Urinary bladder (tissue), 4 donors: ENCODE results near the gene GADD45GIP1. TPM values are rescaled to one million over a fixed set of nuclear protein-coding genes. Genes with fewer than 3 reads are reported as not detected.
"Not testable (repeated sequence)": the region's sequence is repeated elsewhere in the genome, so short reads cannot be mapped to it uniquely, and the experiment has no call there.

ENCODE experiments used
- DNase-seq: peaks from one replicate; pipeline ENCODE4 v3.0.0-alpha.2; 2015; ENCODE audit errors: extremely low spot score
- H3K27ac ChIP-seq: one replicate; pipeline ENCODE4 v1.5.1; 2013; ENCODE audit warnings: low read depth, mild to moderate bottlenecking, moderate library complexity
- H3K36me3 ChIP-seq: one replicate; pipeline ENCODE4 v1.6.1; 2013; ENCODE audit warnings: mild to moderate bottlenecking, moderate library complexity; ENCODE audit not compliant: insufficient read depth
- H3K4me1 ChIP-seq: one replicate; pipeline ENCODE4 v1.6.1; 2013; ENCODE audit warnings: mild to moderate bottlenecking, moderate library complexity; ENCODE audit not compliant: insufficient read depth
- H3K4me3 ChIP-seq: one replicate; pipeline ENCODE4 v1.5.1; 2013; ENCODE audit warnings: low read depth, low read length
- WGBS: extraction: QIAGEN DNeasy Blood & Tissue Kit; methylation state at CpG from one replicate; pipeline ENCODE4 v1.1.7; 2013; 5-methylcytosine and 5-hydroxymethylcytosine counted together
- polyA plus RNA-seq: library from polyadenylated mRNA; stranded (reverse); fragments of 200-250 nt; gene quantifications from one replicate; pipeline ENCODE4 v1.2.3, GENCODE V29; 2013
- total RNA-seq: library from RNA; depleted of rRNA; stranded (reverse); fragments of >200 nt; gene quantifications from one replicate; pipeline ENCODE4 v1.2.3, GENCODE V29; 2014
- donor health status: healthy with polysubstance abuse.
- donor health status: healthy.

Gene GADD45GIP1
- total and polyA plus RNA-seq, 2 donors, result 7.3 to 45.9 TPM

- DNase-seq, result no peak
- Histone ChIP-seq H3K36me3 (no peaks in the 10 kb centered on the region), H3K4me1 (no peaks in the 10 kb centered on the region), H3K27ac (no peak overlapping the region), H3K4me3 (no peak overlapping the region)
- WGBS, result 10% methylated on average over 51 of the region's 51 CpGs
Measured at GRCh38 chr19:12983542-12984142, 26.6 kb upstream of the GADD45GIP1 start.

DNA sequence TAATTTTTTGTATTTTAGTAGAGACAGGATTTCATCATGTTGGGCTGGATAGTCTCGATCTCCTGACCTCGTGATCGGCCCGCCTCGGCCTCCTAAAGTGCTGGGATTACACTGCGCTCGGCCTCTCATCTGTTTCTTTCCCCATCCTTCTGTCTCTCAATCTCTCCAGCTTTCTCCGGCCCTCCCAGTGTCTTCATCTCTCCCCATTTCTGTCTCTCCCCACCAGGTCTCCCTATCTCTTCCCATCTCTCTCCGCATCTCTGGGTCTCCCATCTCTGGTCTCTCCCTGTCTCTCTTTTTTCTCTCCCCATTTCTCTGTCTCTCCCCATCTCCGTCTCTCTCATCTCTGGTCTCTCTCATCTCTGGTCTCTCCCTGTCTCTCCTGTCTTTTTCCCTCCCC is 26.1 kb upstream of the GADD45GIP1 start:
- no peak for DNase-seq
- 49% methylated on average over 10 of the region's 10 CpGs for WGBS
- no peaks in the 10 kb centered on the region for H3K4me1 ChIP-seq
- no peak overlapping the region for H3K27ac ChIP-seq
- no peaks in the 10 kb centered on the region for H3K36me3 ChIP-seq
- no peak overlapping the region for H3K4me3 ChIP-seq

GRCh38 chr19:12982648-12983047 is 25.6 kb upstream of the GADD45GIP1 start:
- H3K36me3 ChIP-seq, result no peaks in the 10 kb centered on the region
- DNase-seq, result no peak
- no peak overlapping the region for H3K4me3 ChIP-seq
- WGBS, result 93% methylated on average over 6 of the region's 6 CpGs
- no peaks in the 10 kb centered on the region for H3K4me1 ChIP-seq
- H3K27ac ChIP-seq, result no peak overlapping the region

DNA sequence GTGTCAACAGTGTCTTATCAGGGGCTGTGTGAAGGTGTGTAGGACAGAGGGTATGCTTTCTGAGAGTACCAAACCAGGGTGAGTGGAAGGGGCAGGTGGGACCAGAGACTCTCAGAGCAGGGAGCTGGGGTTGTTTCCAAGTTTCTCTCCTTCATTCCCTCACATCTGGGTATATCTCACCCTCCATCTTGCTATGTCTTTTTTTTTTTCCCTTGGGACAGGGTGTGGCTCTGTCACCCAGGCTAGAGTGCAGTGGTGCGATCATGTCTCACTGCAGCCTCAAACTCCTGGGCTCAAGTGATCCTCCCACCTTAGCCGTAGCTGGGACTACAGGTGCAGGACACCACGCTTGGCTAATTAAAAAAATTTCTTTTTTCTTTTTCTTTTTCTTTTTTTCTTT is 23.0 kb upstream of the GADD45GIP1 start:
- no peak for DNase-seq
- H3K4me3 ChIP-seq, result no peak overlapping the region
- 95% methylated on average over 3 of the region's 3 CpGs for WGBS
- H3K4me1 ChIP-seq, result no peaks in the 10 kb centered on the region
- H3K36me3 ChIP-seq, result no peaks in the 10 kb centered on the region
- H3K27ac ChIP-seq, result no peak overlapping the region

- H3K4me1 ChIP-seq, DNase-seq, H3K36me3 ChIP-seq, H3K27ac ChIP-seq, H3K4me3 ChIP-seq: not testable (repeated sequence)
- WGBS, result 78% methylated on average over 7 of the region's 7 CpGs
Measured at GRCh38 chr19:12976109-12976508, 19.1 kb upstream of the GADD45GIP1 start.

- Histone ChIP-seq H3K36me3 (no peaks in the 10 kb centered on the region), H3K27ac (no peak overlapping the region), H3K4me3 (no peak overlapping the region), H3K4me1 (no peaks in the 10 kb centered on the region)
- 75% methylated on average over 17 of the region's 17 CpGs for WGBS
- no peak for DNase-seq
Measured at GRCh38 chr19:12975221-12975741, 18.3 kb upstream of the GADD45GIP1 start.

DNA sequence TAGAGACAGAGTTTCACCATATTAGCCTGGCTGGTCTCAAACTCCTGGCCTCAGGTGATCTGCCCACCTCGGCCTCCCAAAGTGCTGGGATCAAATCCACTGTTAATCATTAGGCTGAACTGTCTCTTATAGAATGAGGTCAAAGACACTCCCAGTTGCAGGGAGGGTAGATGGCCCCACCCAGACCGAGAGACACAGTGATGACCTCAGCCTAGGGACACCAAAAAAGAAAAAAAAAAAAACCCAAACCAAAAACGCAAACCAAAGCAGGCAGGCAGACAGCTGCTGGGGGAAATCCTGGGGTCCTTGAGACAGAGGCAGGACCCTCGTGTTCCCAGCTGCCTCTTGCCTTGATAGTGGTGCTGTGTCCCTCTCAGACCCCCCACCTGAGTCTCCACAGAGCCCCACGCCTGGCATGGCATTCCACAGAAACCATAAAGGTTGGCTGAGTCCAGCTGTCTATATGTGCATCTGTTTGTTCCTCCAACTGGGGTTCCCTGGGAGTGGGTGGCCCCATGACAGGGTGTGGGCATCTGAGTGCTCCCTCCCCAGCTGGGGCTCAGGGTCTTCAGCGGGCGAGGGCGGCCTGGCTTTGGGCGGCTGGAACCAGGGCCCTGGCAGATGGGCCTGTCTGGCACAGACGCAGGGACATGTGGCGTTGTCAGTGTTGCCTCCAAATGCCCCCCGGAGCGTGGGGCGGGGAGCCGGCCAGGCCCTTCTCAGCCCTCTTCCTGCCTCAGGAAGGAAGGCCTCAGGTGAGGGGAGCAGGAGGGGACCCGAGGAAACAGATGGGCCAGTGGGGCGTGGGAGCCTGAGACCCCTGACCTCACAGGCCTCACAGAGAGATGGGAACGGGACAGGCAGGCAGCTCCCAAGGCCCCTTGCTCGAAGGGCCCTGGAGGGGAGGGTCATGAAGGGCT is 17.5 kb upstream of the GADD45GIP1 start:
- no peaks in the 10 kb centered on the region for H3K4me1 ChIP-seq
- H3K36me3 ChIP-seq, result no peaks in the 10 kb centered on the region
- no peak overlapping the region for H3K27ac ChIP-seq
- DNase-seq, result no peak
- WGBS, result 70% methylated on average over 19 of the region's 19 CpGs
- H3K4me3 ChIP-seq, result no peak overlapping the region

- WGBS, result 83% methylated on average over 16 of the region's 16 CpGs
- no peaks in the 10 kb centered on the region for H3K36me3 ChIP-seq
- H3K4me1 ChIP-seq, result no peaks in the 10 kb centered on the region
- H3K27ac ChIP-seq, result no peak overlapping the region
- DNase-seq, result no peak
- no peak overlapping the region for H3K4me3 ChIP-seq
Measured at GRCh38 chr19:12973236-12973635, 16.2 kb upstream of the GADD45GIP1 start.

GRCh38 chr19:12970070-12970820 is 13.2 kb upstream of the GADD45GIP1 start:
- H3K4me3 ChIP-seq, result no peak overlapping the region
- no peaks in the 10 kb centered on the region for H3K4me1 ChIP-seq
- H3K36me3 ChIP-seq, result no peaks in the 10 kb centered on the region
- no peak for DNase-seq
- 84% methylated on average over 7 of the region's 7 CpGs for WGBS
- H3K27ac ChIP-seq, result no peak overlapping the region

DNA sequence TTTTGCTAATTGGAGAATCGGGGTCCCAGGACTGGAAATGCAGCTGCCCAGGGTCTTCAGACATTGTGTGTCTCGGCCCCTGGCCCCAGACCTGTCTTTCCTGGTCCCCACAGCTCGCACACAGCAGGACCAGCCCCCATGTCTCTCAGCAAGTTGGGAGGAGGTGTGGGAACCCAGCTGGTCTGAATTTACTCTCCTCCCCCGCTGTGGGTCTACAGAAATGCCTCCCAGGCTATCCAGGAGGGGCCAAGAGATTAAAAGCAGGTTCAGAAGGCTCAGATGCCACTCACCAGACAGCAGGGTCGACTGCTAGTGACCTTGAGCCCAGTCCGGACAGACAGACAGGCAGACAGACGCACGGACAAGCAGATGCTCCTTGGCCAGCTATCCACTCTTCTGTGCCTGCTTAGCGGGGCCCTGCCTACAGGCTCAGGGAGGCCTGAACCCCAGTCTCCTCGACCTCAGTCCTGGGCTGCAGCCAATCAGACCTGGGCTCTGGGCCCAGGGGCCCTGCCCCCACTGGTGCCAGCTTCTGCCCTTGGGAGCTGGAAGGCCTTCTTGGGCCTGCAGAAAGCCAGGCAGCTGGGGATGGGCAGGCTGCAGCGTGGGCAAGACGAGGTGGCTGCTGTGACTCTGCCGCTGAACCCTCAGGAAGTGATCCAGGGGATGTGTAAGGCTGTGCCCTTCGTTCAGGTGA is 12.4 kb upstream of the GADD45GIP1 start, which contains the start of gene DAND5:
Gene DAND5 (plus strand): TSS at position 285 of the 697 bp plus-strand sequence. CDS start 85 bp downstream, at position 370.
- Histone ChIP-seq H3K4me1 (no peaks in the 10 kb centered on the region), H3K27ac (no peak within 1 kb of the TSS), H3K4me3 (no peak within 1 kb of the TSS), H3K36me3 (no peaks in the 10 kb centered on the region)
- DNase-seq, result no peak
- 45% methylated on average over 14 of the region's 14 CpGs for WGBS

DNA sequence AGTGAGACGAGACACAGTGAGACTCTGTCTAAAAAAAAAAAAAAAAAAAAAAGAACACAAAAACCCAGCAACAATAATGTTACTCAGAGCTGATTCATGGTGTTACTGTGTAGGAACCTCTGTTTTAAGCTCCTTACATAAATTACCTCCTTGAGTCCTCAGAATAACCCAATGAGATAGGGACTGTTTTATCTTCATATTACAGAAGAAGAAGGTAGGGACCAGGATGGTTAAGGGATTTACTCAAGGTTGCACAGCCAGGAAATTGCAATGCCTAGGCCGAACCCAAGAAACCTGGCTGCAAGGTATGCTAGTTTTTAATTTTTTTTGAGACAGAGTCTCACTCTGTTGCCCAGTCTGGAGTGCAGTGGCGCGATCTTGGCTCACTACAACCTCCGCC is 10.9 kb upstream of the GADD45GIP1 start:
- Histone ChIP-seq H3K4me1 (no peaks in the 10 kb centered on the region), H3K4me3 (no peak overlapping the region), H3K36me3 (no peaks in the 10 kb centered on the region), H3K27ac (no peak overlapping the region)
- WGBS, result 94% methylated on average over 5 of the region's 5 CpGs
- no peak for DNase-seq

DNA sequence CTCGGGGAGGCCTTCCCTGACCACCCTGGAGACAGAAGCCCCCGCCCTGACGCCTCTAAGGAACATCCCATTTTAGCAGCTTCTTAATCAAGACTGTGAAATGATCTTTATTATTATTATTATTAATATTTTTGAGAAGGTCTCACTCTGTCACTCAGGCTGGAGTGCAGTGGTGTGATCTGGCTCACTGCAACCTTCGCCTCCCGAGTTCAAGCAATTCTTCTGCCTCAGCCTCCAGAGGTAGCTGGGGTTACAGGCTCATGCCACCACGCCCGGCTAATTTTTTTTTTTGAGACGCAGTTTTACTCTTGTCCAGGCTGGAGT is 8.8 kb upstream of the GADD45GIP1 start:
- Histone ChIP-seq H3K4me1 (no peaks in the 10 kb centered on the region), H3K27ac (no peak overlapping the region), H3K4me3 (no peak overlapping the region), H3K36me3 (no peaks in the 10 kb centered on the region)
- 48% methylated on average over 8 of the region's 8 CpGs for WGBS
- no peak for DNase-seq
